H1 (cell line): ENCODE data around the gene ZFP3. TPM values are rescaled to one million over a fixed set of nuclear protein-coding genes. Genes with fewer than 3 reads are reported as not detected.

Experiments
- CTCF ChIA-PET: fragments of 300-600 bp; sonication (Branson Sonifier 250); formaldehyde crosslinking; loops from one replicate; lab custom pipeline; 2021; ENCODE audit not compliant: partially characterized antibody; lab: Charles Lee
- POLR2A ChIA-PET: fragments of 300-600 bp; sonication (Branson Sonifier 250); formaldehyde crosslinking; loops from one replicate; lab custom pipeline; 2021; ENCODE audit warnings: inconsistent platforms; ENCODE audit not compliant: partially characterized antibody; lab: Charles Lee
- DNase-seq, 2 experiments: peaks; one replicate each; pipeline versions ENCODE4 v3.0.0 to v3.0.0-alpha.2; 2010 to 2022; ENCODE audit warnings: low spot score in 2 of 2, low read depth in 1 of 2, mixed read lengths in 1 of 2
- FAIRE-seq: peaks from 2 replicates; lab custom pipeline; 2011; peaks lifted over from hg19 to GRCh38; lab: Jason Lieb, UNC
- H2AFZ ChIP-seq: 2 replicates; pipeline ENCODE4 v1.8.1; 2012; ENCODE audit warnings: low read length, inconsistent platforms
- H2AK5ac ChIP-seq: 2 replicates; pipeline ENCODE4 v1.6.1; 2013; ENCODE audit warnings: low read depth, low read length
- H2BK120ac ChIP-seq: replicated peaks from 2 replicates; pipeline ENCODE3; 2013; ENCODE audit warnings: low read depth, low read length, inconsistent platforms
- H2BK12ac ChIP-seq: 2 replicates; pipeline ENCODE4 v1.6.1; 2013; ENCODE audit warnings: low read depth, low read length
- H2BK15ac ChIP-seq: 2 replicates; pipeline ENCODE4 v1.6.1; 2013; ENCODE audit warnings: low read length
- H2BK20ac ChIP-seq: 2 replicates; pipeline ENCODE4 v1.6.1; 2013; ENCODE audit warnings: low read length
- H2BK5ac ChIP-seq: 2 replicates; pipeline ENCODE4 v1.6.1; 2013; ENCODE audit warnings: low read depth, low read length
- H3K14ac ChIP-seq: 2 replicates; pipeline ENCODE4 v1.6.1; 2013; ENCODE audit warnings: inconsistent platforms; ENCODE audit not compliant: insufficient read length
- H3K18ac ChIP-seq: 2 replicates; pipeline ENCODE4 v1.6.1; 2013; ENCODE audit warnings: low read length; ENCODE audit errors: extremely low read depth
- H3K23ac ChIP-seq: 2 replicates; pipeline ENCODE4 v1.6.1; 2013; ENCODE audit warnings: inconsistent platforms; ENCODE audit not compliant: insufficient read length
- H3K23me2 ChIP-seq: 2 replicates; pipeline ENCODE4 v1.6.1; 2013; ENCODE audit warnings: low read depth, low read length
- H3K27ac ChIP-seq: 2 replicates; pipeline ENCODE4 v1.6.1; 2011; ENCODE audit warnings: low read depth, low read length, inconsistent platforms
- H3K27me3 ChIP-seq, 4 experiments: replicated peaks in 1 of 4; 1 replicate in 1 of 4; 2 replicates in 3 of 4; pipeline versions ENCODE4 v1.6.1 to v1.8.1; 2011 to 2013; ENCODE audit warnings: low read length in 3 of 4, mild to moderate bottlenecking in 3 of 4, inconsistent platforms in 2 of 4, mixed read lengths in 2 of 4, moderate library complexity in 1 of 4; ENCODE audit not compliant: control insufficient read depth in 3 of 4, insufficient read depth in 3 of 4; ENCODE audit errors: extremely low read depth in 1 of 4
- H3K36me3 ChIP-seq, 4 experiments: 2 replicates each; pipeline versions ENCODE4 v1.6.1 to v1.8.1; 2011 to 2013; ENCODE audit warnings: mild to moderate bottlenecking in 4 of 4, low read length in 3 of 4, moderate library complexity in 2 of 4, control low read depth in 1 of 4, inconsistent platforms in 1 of 4; ENCODE audit not compliant: insufficient read depth in 4 of 4, control insufficient read depth in 2 of 4
- H3K4ac ChIP-seq: replicated peaks from 2 replicates; pipeline ENCODE3; 2013; ENCODE audit warnings: low read length, low read depth, mixed read lengths, inconsistent platforms; ENCODE audit not compliant: insufficient read length
- H3K4me1 ChIP-seq, 4 experiments: replicated peaks in 1 of 4; 1 replicate in 1 of 4; 2 replicates in 3 of 4; pipeline versions ENCODE4 v1.6.1 to v1.8.1; 2011 to 2013; ENCODE audit warnings: low read length in 3 of 4, inconsistent platforms in 2 of 4, mixed read lengths in 1 of 4; ENCODE audit not compliant: insufficient read depth in 4 of 4, control insufficient read depth in 3 of 4
- H3K4me2 ChIP-seq, 2 experiments: 2 replicates each; pipeline versions ENCODE4 v1.6.1 to v1.8.1; 2011 to 2013; ENCODE audit warnings: low read depth in 2 of 2, low read length in 2 of 2, control low read depth in 1 of 2, inconsistent platforms in 1 of 2, mild to moderate bottlenecking in 1 of 2; ENCODE audit not compliant: insufficient read depth in 1 of 2
- H3K4me3 ChIP-seq, 4 experiments: fragments of 200-600, 300-600 bp in 1 of 4; sonication (generic), shearing (Covaris generic), sonication (Bioruptor Twin) in 1 of 4; 2 replicates each; pipeline versions ENCODE4 v1.5.1 to v1.8.1; 2011 to 2016; ENCODE audit warnings: low read length in 4 of 4, low read depth in 3 of 4, control low read depth in 2 of 4, inconsistent platforms in 2 of 4, mild to moderate bottlenecking in 2 of 4, mixed read lengths in 1 of 4, moderate library complexity in 1 of 4; ENCODE audit not compliant: insufficient read depth in 2 of 4; ENCODE audit errors: extremely low read depth in 1 of 4
- H3K56ac ChIP-seq: replicated peaks from 2 replicates; pipeline ENCODE3; 2013; ENCODE audit warnings: low read depth, mild to moderate bottlenecking, mixed read lengths, low read length, inconsistent platforms; ENCODE audit not compliant: insufficient read length
- H3K79me1 ChIP-seq: 2 replicates; pipeline ENCODE4 v1.6.1; 2013; ENCODE audit warnings: low read depth, low read length, control low read depth
- H3K79me2 ChIP-seq, 2 experiments: 2 replicates each; pipeline versions ENCODE4 v1.6.1 to v1.8.1; 2012 to 2013; ENCODE audit warnings: low read length in 2 of 2, mild to moderate bottlenecking in 2 of 2, inconsistent platforms in 1 of 2; ENCODE audit not compliant: insufficient read depth in 2 of 2, control insufficient read depth in 1 of 2
- H3K9ac ChIP-seq, 4 experiments: replicated peaks in 1 of 4; 1 replicate in 1 of 4; 2 replicates in 3 of 4; pipeline versions ENCODE4 v1.6.1 to v1.8.1; 2011 to 2013; ENCODE audit warnings: low read depth in 3 of 4, low read length in 3 of 4, control low read depth in 2 of 4, mild to moderate bottlenecking in 2 of 4, moderate library complexity in 2 of 4, inconsistent platforms in 1 of 4; ENCODE audit errors: extremely low read depth in 1 of 4
- H3K9me3 ChIP-seq, 2 experiments: 2 replicates each; pipeline versions ENCODE4 v1.6.1 to v1.8.1; 2012 to 2013; ENCODE audit warnings: mild to moderate bottlenecking in 2 of 2, moderate library complexity in 2 of 2, control low read depth in 1 of 2, inconsistent platforms in 1 of 2, low read depth in 1 of 2, low read length in 1 of 2, mixed read lengths in 1 of 2; ENCODE audit not compliant: insufficient read depth in 2 of 2
- H4K20me1 ChIP-seq, 2 experiments: replicated peaks in 1 of 2; 2 replicates each; pipeline versions ENCODE3 to v1.8.1; 2011 to 2013; ENCODE audit warnings: inconsistent platforms in 2 of 2, low read length in 2 of 2, mild to moderate bottlenecking in 1 of 2; ENCODE audit not compliant: insufficient read depth in 2 of 2, control insufficient read depth in 1 of 2
- H4K5ac ChIP-seq: 2 replicates; pipeline ENCODE4 v1.6.1; 2013; ENCODE audit warnings: low read length, low read depth, mixed read lengths, inconsistent platforms; ENCODE audit not compliant: insufficient read length
- H4K8ac ChIP-seq: 2 replicates; pipeline ENCODE4 v1.8.0; 2013; ENCODE audit warnings: mild to moderate bottlenecking, moderate library complexity, low read length, inconsistent platforms; ENCODE audit not compliant: insufficient read depth; ENCODE audit errors: extremely low read depth
- H4K91ac ChIP-seq: replicated peaks from 2 replicates; pipeline ENCODE3; 2013; ENCODE audit warnings: low read length, mixed read lengths, inconsistent platforms; ENCODE audit not compliant: insufficient read length
- ASH2L ChIP-seq: fragments of 200-600, 300-600 bp; sonication (generic); IDR thresholded peaks from one replicate; pipeline ENCODE4 v1.7.1; 2017; ENCODE audit warnings: low read length
- CHD2 ChIP-seq: IDR thresholded peaks from 2 replicates; pipeline ENCODE4 v1.6.1; 2012; ENCODE audit warnings: low read length, improper control_type of control experiment
- CTBP2 ChIP-seq: IDR thresholded peaks from 2 replicates; pipeline ENCODE4 v1.7.0; 2011; ENCODE audit warnings: borderline replicate concordance, mild to moderate bottlenecking, moderate library complexity, mixed read lengths, low read length; ENCODE audit not compliant: insufficient read depth, insufficient read length
- GABPA ChIP-seq: IDR thresholded peaks from 2 replicates; pipeline ENCODE4 v1.6.1; 2011; ENCODE audit warnings: mild to moderate bottlenecking, low read length, moderate library complexity, borderline replicate concordance; ENCODE audit not compliant: insufficient read depth
- RNF2 ChIP-seq: fragments of 200-900, 300-1000 bp; sonication (generic); IDR thresholded peaks from 2 replicates; pipeline ENCODE4 v1.7.1; 2016; ENCODE audit warnings: borderline replicate concordance, low read depth, mild to moderate bottlenecking, antibody characterized with exemption, low read length; ENCODE audit not compliant: poor library complexity, severe bottlenecking; ENCODE audit errors: missing control alignments
- SAP30 ChIP-seq: fragments of 300-600 bp; sonication (generic); IDR thresholded peaks from 2 replicates; pipeline ENCODE4 v1.7.1; 2012; ENCODE audit warnings: low read length, moderate library complexity, mild to moderate bottlenecking, inconsistent platforms; ENCODE audit not compliant: insufficient read depth, insufficient replicate concordance
- SIN3A ChIP-seq, 2 experiments: IDR thresholded peaks in 1 of 2; conservative IDR thresholded peaks in 1 of 2; 2 replicates each; pipeline ENCODE4 v1.6.1; 2011 to 2012; ENCODE audit warnings: low read length in 2 of 2, improper control_type of control experiment in 1 of 2, low read depth in 1 of 2, mild to moderate bottlenecking in 1 of 2
- SRF ChIP-seq: IDR thresholded peaks from 2 replicates; pipeline ENCODE4 v1.6.1; 2011; ENCODE audit warnings: mild to moderate bottlenecking, low read depth, low read length, moderate library complexity
- TAF1 ChIP-seq: IDR thresholded peaks from 2 replicates; pipeline ENCODE4 v1.6.1; 2011; ENCODE audit warnings: mild to moderate bottlenecking, low read depth, low read length
- TCF12 ChIP-seq: IDR thresholded peaks from 2 replicates; pipeline ENCODE4 v1.6.1; 2011; ENCODE audit warnings: low read depth, mild to moderate bottlenecking, low read length
- WGBS, 2 experiments: shearing (Covaris generic) in 1 of 2; methylation state at CpG; one replicate each; pipeline versions ENCODE4 v1.1.6 to v1.1.7; 2013 to 2015; ENCODE audit warnings: low lambda C conversion rate in 2 of 2, mixed read lengths in 2 of 2, inconsistent platforms in 1 of 2, low coverage in 1 of 2, missing lambda C conversion rate in 1 of 2; ENCODE audit not compliant: insufficient replicate concordance in 2 of 2, insufficient coverage in 1 of 2, insufficient read length in 1 of 2; ENCODE audit errors: extremely low coverage in 1 of 2, missing lambda C conversion rate in 1 of 2; 5-methylcytosine and 5-hydroxymethylcytosine counted together
- polyA plus RNA-seq, 7 experiments: library from polyadenylated mRNA; depleted of rRNA in 3 of 7; stranded (reverse) in 5 of 7; unstranded in 2 of 7; fragments of >200 nt in 5 of 7; fragments of 200-250 nt in 2 of 7; gene quantifications; 1 replicate in 5 of 7; 2 replicates in 1 of 7; 4 replicates in 1 of 7; pipeline versions ENCODE4 v1.2.1 to v1.2.3, GENCODE V29; 2011 to 2013; ENCODE audit warnings: missing spikeins in 2 of 7, mixed read lengths in 2 of 7
- total RNA-seq: library from RNA; stranded (reverse); fragmentation: NEBNext Ultra II Directional; extraction: Animal tissue kit (Norgen Biotek cat#: 25700); gene quantifications from 2 replicates; pipeline ENCODE4 v1.2.1, GENCODE V29; 2021
- TF ChIP-seq, protein P1 (sequence below): IDR thresholded peaks from 2 replicates; pipeline ENCODE4 v1.6.1; 2012; ENCODE audit warnings: inconsistent platforms

ZFP3 gene
- total and polyA plus RNA-seq, 2 of the 8 experiments (the other 6 are each of a cell fraction or from before 2014, with no cell fraction given), result 0.15 to 0.44 TPM

DNA sequence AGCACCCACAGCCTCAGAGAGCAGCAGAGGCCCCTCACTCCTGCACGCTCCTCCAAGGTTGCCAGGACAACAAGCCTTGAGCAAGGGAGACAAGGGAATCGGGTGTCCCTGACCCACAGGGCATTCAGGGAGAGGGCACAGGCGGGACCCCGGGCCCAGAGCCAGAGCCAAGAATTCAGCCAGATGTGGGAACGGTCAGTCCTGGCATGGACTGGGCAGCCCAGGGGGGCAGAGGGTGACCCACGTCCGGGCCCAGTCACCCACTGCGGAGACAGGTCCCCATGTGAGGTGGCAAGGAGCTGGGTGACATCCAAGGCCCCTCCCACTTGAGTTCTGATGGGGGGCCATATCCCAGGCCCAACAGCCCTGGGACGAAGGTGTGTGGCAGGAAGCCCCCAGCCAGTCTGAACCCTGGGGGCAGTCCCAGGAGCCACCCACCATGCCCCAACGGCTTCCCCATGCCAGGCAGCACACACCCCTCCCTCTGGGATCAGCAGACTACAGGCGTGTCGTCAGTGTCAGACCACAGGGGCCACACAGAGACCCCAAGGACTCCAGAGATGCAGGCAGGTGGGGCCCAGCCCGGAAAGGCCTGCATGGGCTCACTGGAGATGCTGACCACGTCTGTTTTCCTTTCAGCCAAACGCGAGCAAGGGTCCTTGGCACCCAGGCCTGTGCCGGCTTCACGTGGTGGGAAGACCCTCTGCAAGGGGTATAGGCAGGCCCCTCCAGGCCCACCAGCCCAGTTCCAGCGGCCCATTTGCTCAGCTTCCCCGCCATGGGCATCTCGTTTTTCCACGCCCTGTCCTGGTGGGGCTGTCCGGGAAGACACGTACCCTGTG, 60.6 kb downstream of the ZFP3 start:
- POLR2A ChIA-PET, result no interaction called here
- H3K4me1 ChIP-seq, result no peaks in the 10 kb centered on the region
- FAIRE-seq, result no peak
- TF ChIP-seq RNF2 (no peak), CTBP2 (no peak), GABPA (no peak), TAF1 (no peak), CHD2 (no peak), SIN3A (conservative IDR thresholded peaks at IDR 0.05 in 1 of 2, IDR thresholded peaks at IDR 0.05 in 1 of 2; ENCODE audit: low read depth in 1 of 2, low read length in 2 of 2) (no peak), TCF12 (no peak), SAP30 (no peak), SRF (no peak), ASH2L (no peak)
- TF ChIP-seq, protein P1, sequence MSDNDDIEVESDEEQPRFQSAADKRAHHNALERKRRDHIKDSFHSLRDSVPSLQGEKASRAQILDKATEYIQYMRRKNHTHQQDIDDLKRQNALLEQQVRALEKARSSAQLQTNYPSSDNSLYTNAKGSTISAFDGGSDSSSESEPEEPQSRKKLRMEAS, result no peak

More for the DNA sequence above, 60.6 kb downstream of the ZFP3 start:
- no peak overlapping the region for H3K14ac ChIP-seq
- no peak overlapping the region for H2BK5ac ChIP-seq
- H2BK20ac ChIP-seq, result no peak overlapping the region
- CTCF ChIA-PET, result no interaction called here
- no peak overlapping the region for H4K91ac ChIP-seq
- H3K9me3 ChIP-seq, result peaks cover 0 to 11% of the 10 kb centered on the region in 2 experiments; a peak in 1 of 4 replicates
- no peaks in the 10 kb centered on the region for H3K79me1 ChIP-seq
- no peak overlapping the region for H3K4me3 ChIP-seq
- H2BK120ac ChIP-seq, result no peak overlapping the region
- no peak overlapping the region for H3K56ac ChIP-seq
- no peak overlapping the region for H3K23ac ChIP-seq
- H3K36me3 ChIP-seq, result no peaks in the 10 kb centered on the region
- H2BK15ac ChIP-seq, result no peak overlapping the region
- H3K4ac ChIP-seq, result no peak overlapping the region
- no peak overlapping the region for H3K27ac ChIP-seq
- H3K9ac ChIP-seq, result no peak overlapping the region
- H4K20me1 ChIP-seq, result no peaks in the 10 kb centered on the region
- no peak overlapping the region for H3K4me2 ChIP-seq
- H3K18ac ChIP-seq, result no peak overlapping the region
- no peak overlapping the region for H4K5ac ChIP-seq
- DNase-seq, result no peak
- H4K8ac ChIP-seq, result peak overlapping the region; percentile 25; the same call in 1 of the 2 replicates
- H2AFZ ChIP-seq, result no peak overlapping the region
- no peaks in the 10 kb centered on the region; a peak in 1 of 7 replicates for H3K27me3 ChIP-seq
- WGBS, 2 experiments, result 90% methylated on average over 24 of the region's 24 CpGs; no CpG with 5 or more reads in 1 of the 2 experiments
- H3K79me2 ChIP-seq, result no peaks in the 10 kb centered on the region
- H2BK12ac ChIP-seq, result no peak overlapping the region
- no peak overlapping the region for H2AK5ac ChIP-seq
- no peaks in the 10 kb centered on the region for H3K23me2 ChIP-seq
